Activated CD8-positive, alpha-beta T cell treated with anti-CD3 and anti-CD28 coated beads for 36 hours (primary cell): ENCODE results near the gene SRGAP1. TPM values are rescaled to one million over a fixed set of nuclear protein-coding genes. Genes with fewer than 3 reads are reported as not detected.

Experiments used
- ATAC-seq: fragments of 200-7000 bp; cut with Tn5 transposase; one replicate; pipeline ENCODE4 v1.10.0; 2021; ENCODE audit warnings: mild to moderate bottlenecking, moderate library complexity
- CTCF ChIA-PET: fragments of 350-600 bp; sonication (Branson Sonifier 250); formaldehyde crosslinking; loops from one replicate; lab custom pipeline; 2021; ENCODE audit warnings: antibody characterized with exemption; lab: Charles Lee
- POLR2A ChIA-PET: fragments of 350-600 bp; sonication (Branson Sonifier 250); formaldehyde crosslinking; loops from one replicate; lab custom pipeline; 2021; ENCODE audit warnings: antibody characterized with exemption; lab: Charles Lee
- DNase-seq: peaks from one replicate; pipeline ENCODE4 v3.0.0-alpha.2; 2020
- H3K27ac Mint-ChIP-seq: one replicate; pipeline ENCODE4 v1.8.0; 2021; ENCODE audit warnings: mild to moderate bottlenecking, mixed read lengths
- H3K27me3 Mint-ChIP-seq: one replicate; pipeline ENCODE4 v1.8.0; 2021; ENCODE audit warnings: mixed read lengths
- H3K36me3 Mint-ChIP-seq: one replicate; pipeline ENCODE4 v1.8.0; 2021; ENCODE audit warnings: low read depth, mixed read lengths
- H3K4me1 Mint-ChIP-seq: one replicate; pipeline ENCODE4 v1.8.0; 2021; ENCODE audit warnings: low read depth, mixed read lengths
- H3K4me3 Mint-ChIP-seq: one replicate; pipeline ENCODE4 v1.8.0; 2021; ENCODE audit warnings: mild to moderate bottlenecking, moderate library complexity, mixed read lengths
- H3K9me3 Mint-ChIP-seq: one replicate; pipeline ENCODE4 v1.8.0; 2021; ENCODE audit warnings: mixed read lengths
- intact Hi-C: fragments of 100-400 bp; cut with micrococcal nuclease; formaldehyde crosslinking; loops from one replicate; pipeline ENCODE4 v1.10.0; 2022
- total RNA-seq, 2 experiments: library from RNA; stranded (reverse); gene quantifications; one replicate each; pipeline ENCODE4 v1.2.3, GENCODE V29; 2021
- TF ChIP-seq, protein P1 (sequence below): fragments of 200-600 bp; IDR thresholded peaks from one replicate; pipeline ENCODE4 v1.8.0; 2022; ENCODE audit warnings: antibody characterized with exemption, mild to moderate bottlenecking

SRGAP1 gene
- total RNA-seq, 2 experiments from 2014 or later = 0.02 to 0.07 TPM

DNA sequence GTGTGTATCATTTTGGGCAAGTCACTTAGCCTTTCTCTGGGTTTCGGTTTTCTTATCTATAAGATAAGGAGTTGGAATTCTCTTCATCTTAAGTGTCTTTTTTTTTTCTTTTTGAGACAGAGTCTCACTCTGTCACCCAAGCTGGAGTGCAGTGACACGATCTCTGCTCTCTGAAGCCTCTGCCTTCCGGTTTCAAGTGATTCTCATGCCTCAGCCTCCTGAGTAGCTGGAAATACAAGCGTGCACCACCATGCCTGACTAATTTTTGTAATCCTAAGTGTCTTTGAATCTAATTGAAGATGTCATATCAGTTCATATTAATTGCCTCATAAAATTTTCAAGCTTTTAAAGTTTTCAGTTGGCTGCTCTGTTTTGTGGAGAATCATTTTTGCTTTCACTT is 4.0 kb downstream of the SRGAP1 start:
- Mint-ChIP-seq H3K9me3 (no peaks in the 10 kb centered on the region), H3K4me3 (no peak overlapping the region), H3K27ac (no peak overlapping the region), H3K27me3 (peaks cover 23% of the 10 kb centered on the region), H3K36me3 (no peaks in the 10 kb centered on the region), H3K4me1 (peaks cover 5% of the 10 kb centered on the region)
- intact Hi-C loops = no loop called here
- ChIA-PET POLR2A (no interaction called here), CTCF (interaction anchor here (0.7 kb wide), 1 partner anchor 707 kb away, joined by 3 read pairs; no protein-coding TSS in a partner anchor)
- DNase-seq (no peak), ATAC-seq (no peak)
- TF ChIP-seq, protein P1, sequence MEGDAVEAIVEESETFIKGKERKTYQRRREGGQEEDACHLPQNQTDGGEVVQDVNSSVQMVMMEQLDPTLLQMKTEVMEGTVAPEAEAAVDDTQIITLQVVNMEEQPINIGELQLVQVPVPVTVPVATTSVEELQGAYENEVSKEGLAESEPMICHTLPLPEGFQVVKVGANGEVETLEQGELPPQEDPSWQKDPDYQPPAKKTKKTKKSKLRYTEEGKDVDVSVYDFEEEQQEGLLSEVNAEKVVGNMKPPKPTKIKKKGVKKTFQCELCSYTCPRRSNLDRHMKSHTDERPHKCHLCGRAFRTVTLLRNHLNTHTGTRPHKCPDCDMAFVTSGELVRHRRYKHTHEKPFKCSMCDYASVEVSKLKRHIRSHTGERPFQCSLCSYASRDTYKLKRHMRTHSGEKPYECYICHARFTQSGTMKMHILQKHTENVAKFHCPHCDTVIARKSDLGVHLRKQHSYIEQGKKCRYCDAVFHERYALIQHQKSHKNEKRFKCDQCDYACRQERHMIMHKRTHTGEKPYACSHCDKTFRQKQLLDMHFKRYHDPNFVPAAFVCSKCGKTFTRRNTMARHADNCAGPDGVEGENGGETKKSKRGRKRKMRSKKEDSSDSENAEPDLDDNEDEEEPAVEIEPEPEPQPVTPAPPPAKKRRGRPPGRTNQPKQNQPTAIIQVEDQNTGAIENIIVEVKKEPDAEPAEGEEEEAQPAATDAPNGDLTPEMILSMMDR = no peak

DNA sequence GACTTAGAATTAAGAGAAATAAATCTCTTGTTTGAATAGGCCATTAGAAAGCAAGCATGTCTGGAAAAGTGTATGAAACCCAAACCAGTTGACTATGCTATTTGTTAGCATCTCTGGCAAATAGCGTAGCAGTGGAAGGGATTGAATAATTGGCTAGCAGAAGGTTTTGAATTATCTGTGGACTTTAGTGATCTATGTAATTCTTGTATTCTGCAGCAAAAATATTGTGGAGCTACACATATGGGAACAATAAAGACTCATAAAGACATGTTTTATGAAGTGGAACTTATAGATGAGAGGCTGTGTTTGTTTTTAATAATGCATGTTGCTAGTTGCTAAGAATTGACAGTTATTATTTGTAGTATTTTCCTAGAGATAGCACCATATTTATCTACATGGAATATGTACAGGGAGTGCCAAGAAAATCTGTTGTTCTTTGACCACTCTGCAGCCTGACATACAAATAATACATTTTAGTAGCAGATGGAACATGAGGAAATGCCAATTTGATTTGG is 4.7 kb downstream of the SRGAP1 start:
- Mint-ChIP-seq H3K4me1 (peaks cover 5% of the 10 kb centered on the region), H3K9me3 (no peaks in the 10 kb centered on the region), H3K36me3 (no peaks in the 10 kb centered on the region), H3K27ac (no peak overlapping the region), H3K4me3 (no peak overlapping the region), H3K27me3 (peaks cover 23% of the 10 kb centered on the region)
- no peak for ATAC-seq
- ChIA-PET POLR2A (no interaction called here), CTCF (no interaction called here)
- intact Hi-C loops = no loop called here
- TF ChIP-seq, protein P1 = no peak
- DNase-seq = no peak

DNA sequence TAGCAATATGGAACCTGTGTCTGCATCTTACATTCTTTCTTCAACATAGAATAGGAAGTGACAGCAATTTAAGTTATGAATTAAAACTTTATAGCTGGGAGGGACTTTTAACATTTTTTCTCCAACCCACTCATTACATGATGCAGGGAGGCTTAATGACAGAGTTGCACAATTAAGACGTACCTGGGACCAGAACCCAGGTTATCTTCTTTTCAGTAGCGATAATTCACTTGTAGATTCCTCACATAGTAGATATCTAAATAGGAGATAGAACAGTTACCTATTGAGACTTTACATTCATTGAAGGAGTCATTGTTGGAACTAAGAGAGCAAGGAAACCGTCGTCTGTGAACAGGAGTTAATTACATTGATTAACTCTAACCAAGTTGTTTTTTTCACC is 5.1 kb downstream of the SRGAP1 start:
- no peaks in the 10 kb centered on the region for H3K9me3 Mint-ChIP-seq
- peaks cover 21% of the 10 kb centered on the region for H3K27me3 Mint-ChIP-seq
- TF ChIP-seq, protein P1 = no peak
- ChIA-PET POLR2A (no interaction called here), CTCF (no interaction called here)
- H3K4me3 Mint-ChIP-seq = no peak overlapping the region
- peaks cover 3% of the 10 kb centered on the region for H3K4me1 Mint-ChIP-seq
- intact Hi-C loops = no loop called here
- ATAC-seq (no peak), DNase-seq (no peak)
- H3K27ac Mint-ChIP-seq = no peak overlapping the region
- no peaks in the 10 kb centered on the region for H3K36me3 Mint-ChIP-seq

DNA sequence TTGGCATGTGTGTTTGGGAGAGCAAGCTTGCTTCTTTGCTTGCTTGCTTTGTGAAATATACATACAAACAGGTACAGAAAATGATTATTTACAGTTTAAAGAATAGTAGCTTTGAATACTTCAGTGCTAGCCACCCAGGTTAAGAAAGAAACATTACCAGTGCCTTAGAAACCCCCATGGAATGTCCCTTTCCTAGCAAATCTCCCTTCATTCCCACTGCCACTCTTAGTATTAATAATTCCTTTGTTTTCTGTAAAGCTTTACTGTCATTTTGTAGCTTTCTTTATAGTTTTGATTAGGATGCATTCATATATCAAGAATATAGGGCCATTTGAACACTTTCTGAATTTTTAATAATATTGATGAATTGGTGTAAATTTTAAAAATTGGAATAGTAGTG is 9.5 kb downstream of the SRGAP1 start:
- H3K4me3 Mint-ChIP-seq = no peak overlapping the region
- no peaks in the 10 kb centered on the region for H3K9me3 Mint-ChIP-seq
- H3K4me1 Mint-ChIP-seq = no peaks in the 10 kb centered on the region
- DNase-seq (no peak), ATAC-seq (no peak)
- TF ChIP-seq, protein P1 = no peak
- POLR2A ChIA-PET = no interaction called here
- H3K27ac Mint-ChIP-seq = no peak overlapping the region
- CTCF ChIA-PET = interaction anchor here (0.8 to 1.2 kb wide), 3 partner anchors 9 to 403 kb away, joined by 4 to 7 read pairs (median 5); partner anchors contain the start of gene SRGAP1
- intact Hi-C loops = no loop called here
- H3K27me3 Mint-ChIP-seq = peaks cover 3% of the 10 kb centered on the region
- no peaks in the 10 kb centered on the region for H3K36me3 Mint-ChIP-seq

DNA sequence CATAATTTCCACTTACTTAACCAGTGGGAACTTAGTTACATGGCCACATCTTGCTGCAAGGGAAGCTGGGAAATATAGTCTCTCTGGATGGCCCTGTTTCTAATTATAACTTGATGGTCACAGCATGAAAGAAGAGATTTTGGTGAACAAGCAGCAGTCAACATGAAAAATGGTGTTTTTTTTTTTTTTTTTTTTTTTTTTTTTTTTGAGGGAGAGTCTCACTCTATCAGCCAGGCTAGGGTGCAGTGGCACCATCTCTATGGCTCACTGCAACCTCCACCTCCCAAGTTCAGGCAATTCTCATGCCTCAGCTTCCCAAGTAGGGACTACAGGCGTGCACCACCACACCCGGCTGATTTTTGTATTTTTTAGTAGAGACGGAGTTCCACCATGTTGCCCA is 10.8 kb downstream of the SRGAP1 start:
- ATAC-seq (no peak), DNase-seq (no peak)
- Mint-ChIP-seq H3K4me3 (no peak overlapping the region), H3K27me3 (peaks cover 5% of the 10 kb centered on the region), H3K36me3 (no peaks in the 10 kb centered on the region), H3K27ac (no peak overlapping the region), H3K4me1 (no peaks in the 10 kb centered on the region), H3K9me3 (no peaks in the 10 kb centered on the region)
- intact Hi-C loops = no loop called here
- TF ChIP-seq, protein P1 = no peak
- POLR2A ChIA-PET = no interaction called here
- CTCF ChIA-PET = interaction anchor here (1.2 kb wide), 1 partner anchor 11 kb away, joined by 5 read pairs; the partner anchor contains the start of gene SRGAP1
